HG03175 (cell line): ENCODE measurements around the gene USP17L24.
"Not testable (repeated sequence)": the region's sequence is repeated elsewhere in the genome, so short reads cannot be mapped to it uniquely, and the experiment has no call there.

Experiments
- ATAC-seq: cut with Tn5 transposase; IDR thresholded peaks from one replicate; pipeline ENCODE4 v1.9.1; 2021; ENCODE audit warnings: mild to moderate bottlenecking, moderate library complexity; ENCODE audit not compliant: unreplicated experiment

Gene USP17L24, protein sequence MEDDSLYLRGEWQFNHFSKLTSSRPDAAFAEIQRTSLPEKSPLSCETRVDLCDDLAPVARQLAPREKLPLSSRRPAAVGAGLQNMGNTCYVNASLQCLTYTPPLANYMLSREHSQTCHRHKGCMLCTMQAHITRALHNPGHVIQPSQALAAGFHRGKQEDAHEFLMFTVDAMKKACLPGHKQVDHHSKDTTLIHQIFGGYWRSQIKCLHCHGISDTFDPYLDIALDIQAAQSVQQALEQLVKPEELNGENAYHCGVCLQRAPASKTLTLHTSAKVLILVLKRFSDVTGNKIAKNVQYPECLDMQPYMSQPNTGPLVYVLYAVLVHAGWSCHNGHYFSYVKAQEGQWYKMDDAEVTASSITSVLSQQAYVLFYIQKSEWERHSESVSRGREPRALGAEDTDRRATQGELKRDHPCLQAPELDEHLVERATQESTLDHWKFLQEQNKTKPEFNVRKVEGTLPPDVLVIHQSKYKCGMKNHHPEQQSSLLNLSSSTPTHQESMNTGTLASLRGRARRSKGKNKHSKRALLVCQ

DNA sequence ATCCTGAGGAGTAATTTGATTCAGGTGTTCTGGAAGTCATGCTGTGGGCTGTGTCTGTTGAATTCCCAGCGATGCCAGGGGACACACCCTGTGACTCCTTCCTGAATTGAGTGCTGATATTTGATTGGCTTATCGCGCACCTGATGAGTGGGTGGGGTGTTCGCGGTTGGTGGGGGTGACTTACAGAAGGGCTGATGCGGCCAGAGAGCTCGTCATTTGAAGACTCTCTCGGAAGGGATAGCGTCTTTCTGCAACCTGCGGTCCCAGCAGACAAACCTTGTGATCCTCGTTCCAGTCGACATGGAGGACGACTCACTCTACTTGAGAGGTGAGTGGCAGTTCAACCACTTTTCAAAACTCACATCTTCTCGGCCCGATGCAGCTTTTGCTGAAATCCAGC lies at the start of gene USP17L24:
Gene USP17L24, plus strand, starts transcription at position 301 of the 400 bp plus-strand sequence. Its CDS starts 0 bp downstream, at position 301.
- not testable (repeated sequence) for ATAC-seq

DNA sequence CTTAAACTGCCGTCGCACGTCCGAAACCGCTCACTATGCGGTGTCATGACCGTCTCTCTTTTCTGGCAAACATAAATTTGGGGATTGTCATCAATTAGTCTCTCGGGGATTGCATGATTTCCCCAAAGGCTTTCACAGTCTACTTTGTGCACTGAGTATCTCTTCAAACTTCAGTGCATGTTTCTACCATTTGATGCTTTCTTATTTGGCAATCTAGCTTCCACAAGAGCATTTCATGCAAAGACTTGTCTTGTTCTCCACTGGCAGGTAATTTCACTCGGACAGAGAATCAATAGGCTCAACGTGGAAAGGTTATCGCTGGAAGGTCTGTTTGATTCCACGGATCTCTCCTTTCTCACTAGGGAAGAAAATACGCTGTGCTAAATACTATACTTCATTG lies 774 bp upstream of the USP17L24 start:
- not testable (repeated sequence) for ATAC-seq

DNA sequence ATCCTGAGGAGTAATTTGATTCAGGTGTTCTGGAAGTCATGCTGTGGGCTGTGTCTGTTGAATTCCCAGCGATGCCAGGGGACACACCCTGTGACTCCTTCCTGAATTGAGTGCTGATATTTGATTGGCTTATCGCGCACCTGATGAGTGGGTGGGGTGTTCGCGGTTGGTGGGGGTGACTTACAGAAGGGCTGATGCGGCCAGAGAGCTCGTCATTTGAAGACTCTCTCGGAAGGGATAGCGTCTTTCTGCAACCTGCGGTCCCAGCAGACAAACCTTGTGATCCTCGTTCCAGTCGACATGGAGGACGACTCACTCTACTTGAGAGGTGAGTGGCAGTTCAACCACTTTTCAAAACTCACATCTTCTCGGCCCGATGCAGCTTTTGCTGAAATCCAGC lies 4.6 kb downstream of the USP17L24 start, which contains the start of gene USP17L25:
Gene USP17L25, plus strand, starts transcription at position 301 of the 400 bp plus-strand sequence. Its CDS starts 0 bp downstream, at position 301.
- not testable (repeated sequence) for ATAC-seq

DNA sequence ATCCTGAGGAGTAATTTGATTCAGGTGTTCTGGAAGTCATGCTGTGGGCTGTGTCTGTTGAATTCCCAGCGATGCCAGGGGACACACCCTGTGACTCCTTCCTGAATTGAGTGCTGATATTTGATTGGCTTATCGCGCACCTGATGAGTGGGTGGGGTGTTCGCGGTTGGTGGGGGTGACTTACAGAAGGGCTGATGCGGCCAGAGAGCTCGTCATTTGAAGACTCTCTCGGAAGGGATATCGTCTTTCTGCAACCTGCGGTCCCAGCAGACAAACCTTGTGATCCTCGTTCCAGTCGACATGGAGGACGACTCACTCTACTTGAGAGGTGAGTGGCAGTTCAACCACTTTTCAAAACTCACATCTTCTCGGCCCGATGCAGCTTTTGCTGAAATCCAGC lies 9.4 kb downstream of the USP17L24 start, which contains the start of gene USP17L26:
Gene USP17L26, plus strand, starts transcription at position 301 of the 400 bp plus-strand sequence. Its CDS starts 0 bp downstream, at position 301.
- ATAC-seq: not testable (repeated sequence)

DNA sequence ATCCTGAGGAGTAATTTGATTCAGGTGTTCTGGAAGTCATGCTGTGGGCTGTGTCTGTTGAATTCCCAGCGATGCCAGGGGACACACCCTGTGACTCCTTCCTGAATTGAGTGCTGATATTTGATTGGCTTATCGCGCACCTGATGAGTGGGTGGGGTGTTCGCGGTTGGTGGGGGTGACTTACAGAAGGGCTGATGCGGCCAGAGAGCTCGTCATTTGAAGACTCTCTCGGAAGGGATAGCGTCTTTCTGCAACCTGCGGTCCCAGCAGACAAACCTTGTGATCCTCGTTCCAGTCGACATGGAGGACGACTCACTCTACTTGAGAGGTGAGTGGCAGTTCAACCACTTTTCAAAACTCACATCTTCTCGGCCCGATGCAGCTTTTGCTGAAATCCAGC lies 14.1 kb downstream of the USP17L24 start, which contains the start of gene USP17L5:
Gene USP17L5, plus strand, starts transcription at position 301 of the 400 bp plus-strand sequence. Its CDS starts 0 bp downstream, at position 301.
- ATAC-seq: not testable (repeated sequence)

DNA sequence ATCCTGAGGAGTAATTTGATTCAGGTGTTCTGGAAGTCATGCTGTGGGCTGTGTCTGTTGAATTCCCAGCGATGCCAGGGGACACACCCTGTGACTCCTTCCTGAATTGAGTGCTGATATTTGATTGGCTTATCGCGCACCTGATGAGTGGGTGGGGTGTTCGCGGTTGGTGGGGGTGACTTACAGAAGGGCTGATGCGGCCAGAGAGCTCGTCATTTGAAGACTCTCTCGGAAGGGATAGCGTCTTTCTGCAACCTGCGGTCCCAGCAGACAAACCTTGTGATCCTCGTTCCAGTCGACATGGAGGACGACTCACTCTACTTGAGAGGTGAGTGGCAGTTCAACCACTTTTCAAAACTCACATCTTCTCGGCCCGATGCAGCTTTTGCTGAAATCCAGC lies 18.9 kb downstream of the USP17L24 start, which contains the start of gene USP17L27:
Gene USP17L27, plus strand, starts transcription at position 301 of the 400 bp plus-strand sequence. Its CDS starts 0 bp downstream, at position 301.
- ATAC-seq: not testable (repeated sequence)

DNA sequence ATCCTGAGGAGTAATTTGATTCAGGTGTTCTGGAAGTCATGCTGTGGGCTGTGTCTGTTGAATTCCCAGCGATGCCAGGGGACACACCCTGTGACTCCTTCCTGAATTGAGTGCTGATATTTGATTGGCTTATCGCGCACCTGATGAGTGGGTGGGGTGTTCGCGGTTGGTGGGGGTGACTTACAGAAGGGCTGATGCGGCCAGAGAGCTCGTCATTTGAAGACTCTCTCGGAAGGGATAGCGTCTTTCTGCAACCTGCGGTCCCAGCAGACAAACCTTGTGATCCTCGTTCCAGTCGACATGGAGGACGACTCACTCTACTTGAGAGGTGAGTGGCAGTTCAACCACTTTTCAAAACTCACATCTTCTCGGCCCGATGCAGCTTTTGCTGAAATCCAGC lies 23.6 kb downstream of the USP17L24 start, which contains the start of gene USP17L28:
Gene USP17L28, plus strand, starts transcription at position 301 of the 400 bp plus-strand sequence. Its CDS starts 0 bp downstream, at position 301.
- ATAC-seq: not testable (repeated sequence)

DNA sequence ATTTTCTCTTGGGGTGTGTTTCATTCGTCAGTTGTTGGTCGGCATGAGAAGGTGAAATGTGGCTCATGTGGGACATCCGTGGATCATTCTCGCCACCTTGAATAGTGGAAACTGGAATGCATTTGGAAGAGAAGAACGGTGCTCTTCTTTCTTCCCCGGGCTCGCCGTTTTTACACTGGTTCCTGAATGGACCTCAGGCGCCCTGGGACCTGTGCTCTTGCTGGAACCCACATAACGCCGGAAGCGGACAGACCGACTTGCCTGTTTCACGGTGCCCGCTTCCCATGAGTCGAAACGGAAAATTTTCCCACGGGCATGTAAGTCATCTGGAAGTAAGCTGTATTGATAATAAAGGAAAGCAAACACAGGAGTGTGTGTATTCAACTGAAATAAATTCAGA lies 25.9 kb downstream of the USP17L24 start:
- ATAC-seq: not testable (repeated sequence)

DNA sequence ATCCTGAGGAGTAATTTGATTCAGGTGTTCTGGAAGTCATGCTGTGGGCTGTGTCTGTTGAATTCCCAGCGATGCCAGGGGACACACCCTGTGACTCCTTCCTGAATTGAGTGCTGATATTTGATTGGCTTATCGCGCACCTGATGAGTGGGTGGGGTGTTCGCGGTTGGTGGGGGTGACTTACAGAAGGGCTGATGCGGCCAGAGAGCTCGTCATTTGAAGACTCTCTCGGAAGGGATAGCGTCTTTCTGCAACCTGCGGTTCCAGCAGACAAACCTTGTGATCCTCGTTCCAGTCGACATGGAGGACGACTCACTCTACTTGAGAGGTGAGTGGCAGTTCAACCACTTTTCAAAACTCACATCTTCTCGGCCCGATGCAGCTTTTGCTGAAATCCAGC lies 28.4 kb downstream of the USP17L24 start, which contains the start of gene USP17L29:
Gene USP17L29, plus strand, starts transcription at position 301 of the 400 bp plus-strand sequence. Its CDS starts 0 bp downstream, at position 301.
- ATAC-seq: not testable (repeated sequence)

DNA sequence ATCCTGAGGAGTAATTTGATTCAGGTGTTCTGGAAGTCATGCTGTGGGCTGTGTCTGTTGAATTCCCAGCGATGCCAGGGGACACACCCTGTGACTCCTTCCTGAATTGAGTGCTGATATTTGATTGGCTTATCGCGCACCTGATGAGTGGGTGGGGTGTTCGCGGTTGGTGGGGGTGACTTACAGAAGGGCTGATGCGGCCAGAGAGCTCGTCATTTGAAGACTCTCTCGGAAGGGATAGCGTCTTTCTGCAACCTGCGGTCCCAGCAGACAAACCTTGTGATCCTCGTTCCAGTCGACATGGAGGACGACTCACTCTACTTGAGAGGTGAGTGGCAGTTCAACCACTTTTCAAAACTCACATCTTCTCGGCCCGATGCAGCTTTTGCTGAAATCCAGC lies 37.9 kb downstream of the USP17L24 start, which contains the start of gene USP17L30:
Gene USP17L30, plus strand, starts transcription at position 301 of the 400 bp plus-strand sequence. Its CDS starts 0 bp downstream, at position 301.
- ATAC-seq: not testable (repeated sequence)
